Thyroid gland (tissue), 4 donors: ENCODE results near the gene DNAJB12.
"Not testable (repeated sequence)": the region's sequence is repeated elsewhere in the genome, so short reads cannot be mapped to it uniquely, and the experiment has no call there.

Source experiments
- CTCF ChIP-seq, 6 experiments: fragments of 200-600 bp in 3 of 6; fragments of 450-650 bp in 3 of 6; sonication (generic) in 3 of 6; IDR thresholded peaks; one replicate each; pipeline ENCODE4 v1.5.1; 2016 to 2019; ENCODE audit warnings: antibody characterized with exemption in 6 of 6, mild to moderate bottlenecking in 2 of 6, inconsistent platforms in 1 of 6, moderate library complexity in 1 of 6
- POLR2A ChIP-seq, 2 donors: fragments of 450-650 bp; IDR thresholded peaks; one replicate each; pipeline ENCODE4 v1.6.1; 2017; ENCODE audit warnings: antibody characterized with exemption in 2 of 2, mild to moderate bottlenecking in 2 of 2, moderate library complexity in 1 of 2

DNA sequence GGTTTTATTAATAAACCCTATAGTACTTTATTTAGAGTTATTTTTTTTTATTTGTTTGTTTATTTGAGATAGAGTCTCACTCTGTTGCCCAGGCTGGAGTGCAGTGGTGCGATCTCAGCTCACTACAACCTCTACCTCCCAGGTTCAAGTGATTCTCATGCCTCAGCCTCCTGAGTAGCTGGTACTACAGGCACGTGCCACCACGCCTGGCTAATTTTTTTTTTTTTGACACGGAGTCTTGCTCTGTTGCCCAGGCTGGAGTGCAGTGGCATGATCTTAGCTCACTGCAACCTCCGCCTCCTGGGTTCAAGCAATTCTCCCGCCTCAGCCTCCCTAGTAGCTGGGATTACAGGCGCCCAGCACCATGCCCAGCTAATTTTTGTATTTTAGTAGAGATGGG is 8.6 kb downstream of the DNAJB12 start:
- TF ChIP-seq CTCF, POLR2A (IDR thresholded peaks at IDR 0.05): not testable (repeated sequence)
